Stimulated activated naive CD4-positive, alpha-beta T cell treated with Interleukin-2 at 50 U/mL for 16 hours (primary cell): ENCODE data around the gene DOCK7.
"Not testable (repeated sequence)": the region's sequence is repeated elsewhere in the genome, so short reads cannot be mapped to it uniquely, and the experiment has no call there.

Source experiments
- DNase-seq: peaks from one replicate; lab custom pipeline; 2025; lab: John Stamatoyannopoulos, UW

The DOCK7 gene

DNA sequence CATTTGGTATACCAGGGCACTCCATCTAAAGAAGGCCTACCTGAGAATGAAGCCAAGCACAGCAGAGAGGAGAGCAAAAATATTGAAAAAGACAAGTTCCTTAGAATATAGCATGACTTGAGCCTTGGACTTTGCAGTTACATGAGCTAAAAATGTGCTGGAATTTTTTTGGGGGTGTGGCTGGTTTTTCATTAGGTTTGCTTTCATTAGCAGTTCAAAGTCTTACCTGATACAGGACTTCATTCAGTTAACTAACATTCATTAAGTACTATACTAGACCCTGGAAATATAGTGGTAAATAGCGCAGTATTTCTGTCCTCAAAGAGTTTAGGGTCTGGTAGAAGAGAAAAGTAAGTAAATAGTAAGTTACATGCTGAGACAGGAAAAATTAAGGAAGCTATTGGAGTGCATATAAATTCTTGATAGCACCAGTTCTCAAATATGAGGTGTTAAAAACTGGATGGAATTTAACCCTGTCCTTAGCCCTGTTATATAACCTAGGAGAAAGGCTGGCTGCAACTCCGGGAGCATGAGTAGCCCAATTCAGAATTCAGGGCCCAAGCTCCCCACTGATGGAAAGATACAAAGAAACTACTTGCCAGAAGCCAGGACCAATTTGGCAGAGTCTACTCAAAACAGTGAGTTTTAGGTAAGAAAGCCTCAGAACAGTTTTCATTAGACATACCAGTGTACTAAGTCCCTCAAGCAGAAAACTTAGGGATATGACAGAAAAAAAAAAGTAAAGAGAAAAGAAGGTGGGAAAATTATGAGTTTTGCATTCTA is 3.1 kb upstream of the DOCK7 start:
- DNase-seq = no peak

DNA sequence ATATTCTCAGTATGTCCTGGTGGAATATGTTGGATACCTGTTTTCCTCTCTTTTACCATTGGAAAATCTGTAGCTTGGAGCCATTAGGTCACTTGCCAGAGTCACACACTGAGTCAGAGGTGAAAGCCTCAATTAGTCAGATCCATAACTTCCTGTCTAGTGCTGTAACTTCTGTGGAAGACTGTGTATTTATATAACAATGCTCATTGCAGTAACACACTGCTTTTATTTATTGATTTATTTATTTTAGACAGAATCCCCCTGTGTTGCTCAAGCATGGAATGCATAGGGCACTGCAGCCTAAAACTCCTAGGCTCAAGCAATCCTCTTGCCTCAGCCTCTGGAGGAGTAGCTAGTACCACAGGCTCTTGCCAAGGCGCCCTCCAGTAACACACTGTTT is 1.3 kb upstream of the DOCK7 start:
- DNase-seq = no peak

DNA sequence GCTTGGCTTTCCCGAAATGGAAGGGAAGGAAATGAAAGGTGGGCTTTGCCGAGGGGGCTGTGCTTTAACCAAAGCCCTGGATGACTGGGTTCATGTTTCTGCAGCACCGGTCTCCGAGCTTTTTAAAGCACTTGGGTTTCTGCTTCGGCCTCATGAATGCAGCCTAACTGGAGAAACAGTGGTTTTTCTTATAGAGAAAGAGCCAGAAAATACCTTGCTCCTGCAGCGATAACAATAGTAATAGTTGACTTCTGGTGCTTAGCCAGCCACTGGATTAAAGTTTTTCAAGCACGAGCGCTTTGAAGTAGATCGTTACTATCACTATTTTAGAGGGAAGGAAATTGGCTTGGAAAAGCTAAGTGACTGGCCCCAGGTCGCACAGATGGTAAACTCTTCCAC is 500 bp upstream of the DOCK7 start:
- DNase-seq = no peak

DNA sequence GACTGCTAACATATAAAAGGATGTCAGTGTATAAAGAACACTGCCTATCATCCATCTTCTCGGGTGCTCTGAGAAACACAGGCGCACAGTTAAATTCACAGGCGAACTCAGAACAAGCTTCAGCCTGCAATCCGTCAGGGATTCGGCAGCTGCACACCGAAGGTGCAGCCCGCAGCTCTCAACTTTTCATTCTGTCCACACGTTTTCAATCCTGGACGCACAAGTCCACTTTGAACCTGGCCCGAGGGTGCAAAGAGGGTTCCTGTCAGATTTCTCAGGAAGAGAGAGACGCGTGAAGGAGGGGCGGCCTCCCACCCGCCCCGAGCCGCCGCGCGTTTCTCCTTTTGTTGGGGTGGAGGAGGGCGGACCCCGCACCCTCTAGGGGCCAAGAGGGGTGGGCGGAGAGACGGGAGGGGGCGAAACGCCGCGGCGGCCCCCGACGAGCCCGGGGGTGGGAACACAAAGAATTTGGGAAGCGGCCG is 724 bp downstream of the DOCK7 start:
- peak; percentile 23 for DNase-seq

DNA sequence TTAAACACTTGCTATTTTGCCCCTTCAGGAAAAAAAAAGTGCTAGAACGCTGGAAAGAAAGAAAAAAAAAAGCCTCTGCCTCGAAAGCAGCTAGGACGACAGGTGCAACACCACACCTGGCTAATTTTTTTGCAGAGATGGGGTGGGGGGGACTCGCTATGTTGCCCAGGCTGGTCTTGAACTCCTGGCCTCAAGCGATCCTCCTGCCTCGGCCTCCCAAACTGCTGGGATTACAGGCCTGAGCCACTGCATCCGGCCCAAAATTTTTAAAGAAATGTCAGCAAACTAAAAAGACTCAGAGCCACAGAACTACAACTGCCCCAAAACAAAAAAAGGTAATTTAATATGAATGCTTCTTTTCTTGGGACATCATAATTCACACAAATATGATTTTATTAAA is 1.4 kb downstream of the DOCK7 start:
- DNase-seq = no peak

DNA sequence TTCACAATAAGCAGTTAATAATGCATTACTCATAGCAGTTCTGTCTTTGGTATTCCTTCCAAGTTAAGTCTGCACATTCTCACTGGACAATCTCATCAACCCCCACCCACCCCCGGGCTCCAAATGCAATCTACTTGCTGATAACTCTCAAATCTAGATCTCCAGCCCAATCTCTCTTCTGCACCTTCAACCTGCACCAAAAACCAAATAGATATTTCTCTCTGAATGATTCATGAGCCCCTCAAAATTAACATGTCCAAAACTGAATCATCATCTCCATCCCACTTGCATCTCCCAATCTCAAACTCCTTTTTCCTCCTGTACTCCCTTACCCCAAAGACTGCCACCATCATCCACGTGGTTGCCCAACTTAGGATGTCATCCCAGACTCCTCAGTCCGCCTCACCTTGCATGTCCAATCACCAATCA is 2.7 kb downstream of the DOCK7 start:
- DNase-seq = no peak

DNA sequence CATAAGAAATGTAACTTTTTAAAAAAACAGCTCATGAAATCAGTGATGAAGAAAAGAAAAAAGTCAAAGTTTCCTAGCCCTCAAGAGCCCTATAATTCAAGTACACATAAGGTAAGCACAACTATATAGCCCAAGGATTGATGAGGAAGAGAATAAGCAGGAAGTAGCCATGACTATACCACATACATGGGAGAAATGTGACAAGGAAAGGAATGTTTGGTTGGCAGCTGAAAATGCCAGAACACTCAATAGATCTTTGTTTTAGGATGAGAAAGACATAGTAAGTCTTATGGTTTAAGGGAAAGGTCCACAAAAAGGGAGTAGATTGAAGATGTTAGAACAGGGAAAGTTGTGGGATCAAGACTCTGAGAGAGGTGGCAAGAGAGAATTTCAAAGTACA is 5.7 kb downstream of the DOCK7 start:
- no peak for DNase-seq

DNA sequence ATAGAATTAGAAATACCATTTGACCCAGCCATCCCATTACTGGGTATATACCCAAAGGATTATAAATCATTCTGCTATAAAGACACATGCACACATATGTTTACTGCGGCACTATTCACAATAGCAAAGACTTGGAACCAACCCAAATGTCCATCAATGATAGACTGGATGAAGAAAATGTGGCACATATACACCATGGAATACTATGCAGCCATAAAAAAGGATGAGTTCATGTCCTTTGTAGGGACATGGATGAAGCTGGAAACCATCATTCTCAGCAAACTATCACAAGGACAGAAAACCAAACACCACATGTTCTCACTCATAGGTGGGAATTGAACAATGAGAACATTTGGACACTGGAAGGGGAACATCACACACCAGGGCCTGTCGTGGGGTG is 7.2 kb downstream of the DOCK7 start:
- DNase-seq = not testable (repeated sequence)

DNA sequence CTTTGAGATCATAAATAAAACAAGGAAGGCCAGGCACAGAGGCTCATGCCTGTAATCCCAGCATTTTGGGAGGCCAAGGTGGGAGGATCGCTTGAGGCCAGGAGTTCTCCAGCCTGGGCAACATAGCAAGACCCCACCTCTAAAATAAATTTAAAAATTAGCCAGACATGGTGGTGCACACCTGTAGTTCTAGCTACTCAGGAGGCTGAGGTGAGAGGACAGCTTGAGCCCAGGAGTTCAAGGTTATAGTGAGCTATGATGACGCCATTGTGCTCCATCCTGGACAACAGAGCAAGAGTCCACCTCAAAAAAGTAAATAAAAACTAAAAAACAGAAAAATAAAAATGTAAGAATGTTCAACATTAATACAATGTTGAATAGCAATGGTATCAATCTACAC is 10.4 kb downstream of the DOCK7 start:
- DNase-seq = not testable (repeated sequence)

DNA sequence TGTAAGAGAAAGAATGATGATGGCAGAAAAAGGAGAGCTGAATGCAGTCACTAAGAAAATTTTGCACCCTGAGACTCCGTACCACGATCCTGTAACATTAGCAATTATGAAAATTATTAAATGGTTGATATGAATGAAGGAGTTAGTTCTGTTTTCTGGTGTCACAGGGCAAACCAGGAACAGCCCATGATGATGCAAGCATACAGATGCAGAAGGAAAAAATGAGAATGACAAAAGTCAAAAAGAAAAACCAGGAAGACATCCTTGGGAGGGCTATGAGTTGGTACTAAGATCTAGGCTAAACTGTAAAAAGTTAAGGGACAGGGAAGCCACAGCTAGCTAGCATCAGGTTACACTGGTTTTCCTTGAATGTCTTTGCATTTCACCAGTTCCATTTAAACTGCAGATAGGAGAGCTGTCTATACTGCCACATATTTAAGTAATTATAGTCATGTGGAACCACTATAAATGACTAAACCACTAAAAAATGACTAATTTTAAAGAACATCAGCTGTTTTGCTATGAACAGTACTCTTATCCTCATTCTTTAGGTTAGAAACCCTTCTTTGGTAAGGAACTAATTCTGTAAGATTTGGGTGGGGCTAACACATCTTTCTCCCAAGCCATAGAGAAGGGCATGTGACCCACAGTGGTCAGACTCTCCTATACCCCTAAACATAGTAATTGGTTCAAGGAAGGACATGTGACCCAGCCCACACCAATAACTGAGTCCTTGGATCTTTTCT is 11.4 kb downstream of the DOCK7 start:
- no peak for DNase-seq

DNA sequence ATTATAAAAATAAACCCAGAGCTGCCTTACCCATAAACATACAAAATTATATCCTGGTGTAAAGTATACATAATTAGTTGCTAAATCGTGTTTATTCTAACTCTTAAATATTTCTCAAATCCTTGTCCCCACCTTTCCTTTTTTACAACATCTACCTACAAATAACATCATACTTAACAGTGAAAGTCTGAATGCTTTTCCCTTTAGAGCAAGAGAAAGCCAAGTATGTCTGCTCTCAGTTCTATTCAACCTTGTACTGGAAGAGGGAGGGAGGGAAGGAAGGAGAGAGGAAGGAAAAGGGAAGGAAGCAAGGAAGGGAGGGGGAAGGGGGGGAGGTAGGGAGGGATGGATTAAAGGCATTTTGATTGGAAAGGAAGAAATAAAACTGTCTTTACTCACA is 14.6 kb downstream of the DOCK7 start:
- no peak for DNase-seq

DNA sequence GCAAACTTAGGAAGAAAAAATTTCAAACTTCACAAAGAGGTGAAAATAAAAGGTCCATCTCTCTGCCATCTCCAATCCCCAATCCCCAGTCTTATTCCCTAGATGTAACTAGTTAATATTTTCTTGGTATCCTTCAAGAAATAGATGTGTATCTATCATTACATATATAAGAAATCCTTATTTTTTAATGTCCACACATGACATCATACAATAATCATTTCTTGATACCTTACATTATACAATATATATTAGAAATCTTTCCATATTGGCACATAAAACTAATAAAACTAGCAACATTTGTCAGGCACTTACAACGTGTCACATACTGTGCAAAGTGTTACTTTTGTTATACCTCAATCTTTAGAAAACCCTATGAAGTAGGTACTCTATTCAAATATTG is 16.2 kb downstream of the DOCK7 start:
- no peak for DNase-seq

DNA sequence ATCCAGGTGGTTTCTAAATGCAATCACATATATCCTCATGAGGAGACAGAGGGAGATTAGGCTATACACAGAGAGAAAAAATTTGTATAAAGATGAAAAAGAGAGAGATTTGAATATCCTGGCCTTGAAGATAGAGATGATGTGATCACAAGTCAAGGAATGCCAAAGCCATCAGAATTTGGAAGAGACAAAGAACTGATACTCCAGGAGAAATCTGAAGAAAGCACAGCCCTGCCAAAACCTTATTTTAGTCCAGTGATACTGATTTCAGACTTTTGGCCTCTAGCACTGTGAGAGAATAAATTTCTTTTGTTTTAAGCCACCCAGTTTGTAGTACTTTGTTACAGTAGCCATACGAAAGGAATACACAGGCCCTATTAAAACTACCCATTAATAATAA is 33.4 kb downstream of the DOCK7 start:
- DNase-seq = no peak

DNA sequence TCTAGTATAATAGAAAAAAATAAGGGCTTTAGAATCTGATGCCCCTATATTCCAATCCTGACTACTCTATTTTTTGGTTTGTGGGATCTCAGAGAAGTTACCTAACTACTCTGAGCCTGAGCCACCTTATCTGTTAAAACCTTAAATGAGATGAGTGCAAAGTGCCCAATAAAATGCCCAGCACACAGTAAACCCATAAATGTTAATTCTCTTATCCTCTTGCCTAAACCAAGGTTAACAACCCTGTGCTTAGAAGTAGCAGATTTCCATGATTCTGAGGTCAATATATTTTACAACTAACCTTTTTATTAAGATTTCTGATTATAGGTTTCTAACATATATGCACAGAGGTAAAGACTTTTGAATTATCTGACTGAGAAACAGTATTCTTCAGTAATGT is 35.8 kb downstream of the DOCK7 start:
- DNase-seq = no peak

DNA sequence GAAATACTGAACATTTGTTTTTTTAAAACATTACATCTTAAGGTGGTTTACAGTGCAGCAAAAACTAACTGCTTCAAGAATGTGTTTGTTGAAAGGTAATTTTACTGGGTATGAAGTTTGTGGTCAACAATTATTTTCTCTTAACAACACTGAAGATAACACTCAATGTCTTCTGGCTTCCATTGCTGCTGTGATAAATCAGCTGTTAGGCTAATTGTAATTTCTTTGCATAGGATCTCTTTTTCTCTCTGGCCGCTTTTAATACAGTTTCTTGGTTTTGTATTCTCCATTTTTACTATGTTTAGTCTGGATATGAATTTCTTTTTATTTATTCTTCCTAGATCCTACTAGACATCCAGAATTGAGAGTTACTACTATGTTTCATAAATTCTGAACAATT is 44.9 kb downstream of the DOCK7 start:
- DNase-seq = no peak

DNA sequence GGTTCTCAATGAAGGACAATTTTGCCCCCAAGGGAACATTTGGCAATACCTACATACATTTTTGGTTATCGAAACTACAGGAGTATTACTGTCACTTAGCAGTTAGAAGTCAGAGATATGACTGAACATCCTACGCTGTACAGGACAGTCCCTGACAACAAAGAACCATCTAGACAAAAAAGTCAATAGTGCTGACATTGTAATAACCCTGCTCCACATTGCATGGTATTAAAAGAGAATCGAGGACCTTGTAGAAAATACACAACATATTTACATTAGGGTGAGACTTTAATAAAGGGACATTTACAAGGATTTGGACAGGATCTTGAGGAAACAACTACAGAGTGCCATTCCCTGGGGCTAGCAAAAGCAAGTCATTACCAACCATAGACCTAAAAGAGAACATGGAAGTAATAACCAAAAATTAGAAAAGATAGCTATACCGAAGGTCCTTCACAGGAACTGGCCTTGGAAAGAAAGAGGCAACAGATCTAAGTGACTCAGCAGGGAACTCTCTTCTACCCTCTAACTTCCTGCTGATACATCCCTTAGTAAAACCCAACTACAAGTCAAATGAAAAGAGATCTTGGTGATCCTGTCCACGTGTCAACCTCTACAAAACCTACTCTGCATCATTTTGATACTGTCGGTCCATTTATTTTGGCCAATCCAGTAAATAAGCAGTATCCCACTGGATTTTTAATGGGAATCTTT is 50.6 kb downstream of the DOCK7 start:
- no peak for DNase-seq

DNA sequence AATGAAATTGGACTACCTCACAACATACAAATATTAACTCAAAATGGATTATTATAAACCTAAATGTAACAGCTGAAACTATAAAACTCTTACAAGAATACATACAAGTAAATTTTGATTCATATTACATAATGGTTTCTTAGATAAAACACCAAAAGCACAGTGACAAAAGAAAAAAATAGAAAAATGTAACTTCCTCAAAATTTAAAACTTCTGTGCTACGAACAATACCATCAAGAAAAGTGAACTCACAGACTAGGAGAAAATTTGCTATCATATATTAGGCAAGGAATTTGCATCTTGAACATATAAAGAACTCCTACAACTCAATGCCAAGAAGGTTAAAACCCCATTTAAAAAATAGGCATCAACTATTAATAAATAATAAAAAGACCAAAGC is 59.7 kb downstream of the DOCK7 start:
- no peak for DNase-seq

DNA sequence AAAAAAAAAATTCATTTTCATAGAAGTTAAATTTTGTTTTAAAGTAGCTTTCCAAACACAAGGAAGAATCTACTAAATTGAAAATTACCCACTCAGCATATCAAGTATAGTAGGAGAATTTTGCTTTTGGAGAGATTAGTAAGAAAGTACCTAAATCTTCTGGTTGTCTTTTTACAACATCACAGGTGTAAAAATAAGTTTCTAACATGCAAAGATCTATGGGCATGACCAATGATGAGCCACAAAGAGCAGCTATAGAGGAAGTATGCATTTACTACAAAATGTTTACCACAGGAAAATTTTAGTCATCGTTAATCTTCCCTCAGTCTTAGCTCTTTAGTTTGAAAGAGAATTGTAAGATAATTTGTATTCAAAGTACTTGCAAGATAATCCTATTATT is 62.8 kb downstream of the DOCK7 start:
- no peak for DNase-seq

DNA sequence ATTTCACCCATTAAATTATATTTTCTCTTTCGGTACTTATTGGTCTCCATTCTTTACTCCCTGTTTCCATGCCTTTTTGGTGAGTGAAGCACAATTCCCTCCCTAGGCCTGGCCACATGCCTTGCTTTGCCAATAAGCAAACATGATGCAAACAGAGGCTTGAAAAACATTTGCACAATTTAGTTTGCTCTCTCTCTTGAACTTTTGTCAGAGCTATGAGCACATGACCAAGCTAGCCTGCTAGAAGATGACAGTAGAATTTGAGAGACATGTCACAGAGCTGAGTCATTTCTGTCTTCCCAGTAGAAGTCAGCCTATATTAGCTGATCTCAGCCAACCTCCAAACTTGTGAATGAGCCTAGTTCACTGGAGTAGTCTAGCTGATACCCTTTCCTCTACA is 66.3 kb downstream of the DOCK7 start:
- no peak for DNase-seq

DNA sequence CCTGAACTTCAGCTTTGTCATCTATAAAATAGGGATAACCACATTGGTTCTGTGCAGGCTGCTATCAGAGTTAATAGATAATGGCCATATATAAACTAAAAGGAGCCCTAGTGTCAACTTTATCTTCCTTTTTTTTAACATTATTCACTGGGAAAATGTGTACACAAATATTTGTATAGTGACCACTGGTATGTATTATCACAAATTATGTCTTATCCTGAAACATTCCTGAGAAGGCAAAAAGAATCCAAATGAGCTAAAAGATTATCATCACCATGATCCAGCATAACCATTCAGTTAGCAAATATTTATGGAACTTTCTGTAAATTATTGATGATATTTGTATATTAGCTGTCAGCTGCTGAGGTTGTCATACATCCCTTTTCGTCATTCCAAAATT is 74.3 kb downstream of the DOCK7 start:
- no peak for DNase-seq

DNA sequence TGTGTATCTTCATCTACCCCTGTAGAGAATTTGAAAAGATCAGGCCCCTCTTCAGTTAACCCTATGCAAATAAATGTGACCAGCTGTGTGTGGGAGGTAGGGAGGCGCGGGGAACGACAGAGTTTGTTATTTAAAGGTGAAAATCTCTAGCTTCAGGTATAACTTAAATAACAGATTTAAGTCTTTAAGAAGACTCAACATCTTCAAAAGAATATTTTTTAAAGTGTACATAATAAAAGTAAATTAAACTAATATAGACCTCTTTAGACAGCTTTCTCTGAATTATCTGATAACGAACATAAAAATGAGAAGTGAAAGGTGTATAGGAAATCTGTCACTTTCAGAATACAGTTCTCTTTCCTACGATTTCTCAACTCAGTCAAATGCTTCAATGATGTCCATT is 74.9 kb downstream of the DOCK7 start:
- DNase-seq = no peak

DNA sequence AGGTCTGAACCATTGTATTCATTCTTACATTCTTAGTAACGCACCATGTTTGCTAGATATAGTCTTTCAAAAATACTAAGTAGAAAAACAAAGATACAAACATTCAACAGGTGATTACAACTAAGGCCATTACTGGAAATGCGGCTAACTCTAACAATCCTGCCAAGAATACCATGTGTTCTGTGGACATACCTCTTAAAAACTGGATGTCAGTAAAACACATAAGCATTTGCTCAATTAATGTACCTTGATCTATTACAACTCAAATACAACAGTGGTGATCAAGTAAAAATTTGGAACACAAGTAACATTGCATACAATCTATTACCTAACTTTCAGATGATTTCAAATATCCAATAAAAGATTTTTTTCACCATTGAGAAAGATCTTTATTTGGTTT is 75.4 kb downstream of the DOCK7 start:
- no peak for DNase-seq

DNA sequence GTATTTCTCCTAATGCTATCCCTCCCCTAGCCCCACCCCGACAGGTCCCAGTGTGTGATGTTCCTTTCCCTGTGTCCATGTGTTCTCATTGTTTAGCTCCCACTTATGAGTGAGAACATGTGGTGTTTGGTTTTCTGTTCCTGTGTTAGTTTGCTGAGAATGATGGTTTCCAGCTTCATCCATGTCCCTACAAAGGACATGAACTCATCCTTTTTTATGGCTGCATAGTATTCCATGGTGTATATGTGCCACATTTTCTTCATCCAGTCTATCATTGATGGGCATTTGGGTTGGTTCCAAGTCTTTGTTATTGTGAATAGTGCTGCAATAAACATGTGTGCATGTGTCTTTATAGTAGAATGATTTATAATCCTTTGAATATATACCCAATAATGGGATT is 77.6 kb downstream of the DOCK7 start:
- not testable (repeated sequence) for DNase-seq
